LNCaP clone FGC (cell line): ENCODE data around the gene ITPKA.
"Not testable (repeated sequence)": the region's sequence is repeated elsewhere in the genome, so short reads cannot be mapped to it uniquely, and the experiment has no call there.

ENCODE experiments used
- DNase-seq: peaks from one replicate; pipeline ENCODE4 v3.0.0-alpha.2; 2011; ENCODE audit warnings: low read depth
- H3K4me3 ChIP-seq: 2 replicates; pipeline ENCODE4 v1.5.1; 2011; ENCODE audit warnings: mild to moderate bottlenecking, low read depth, low read length, control low read depth
- TF ChIP-seq, protein P1 (sequence below): IDR thresholded peaks from 2 replicates; pipeline ENCODE4 v1.5.1; 2012; ENCODE audit warnings: mild to moderate bottlenecking; ENCODE audit not compliant: control insufficient read depth, insufficient read depth; ENCODE audit errors: extremely low read depth

Gene ITPKA

DNA sequence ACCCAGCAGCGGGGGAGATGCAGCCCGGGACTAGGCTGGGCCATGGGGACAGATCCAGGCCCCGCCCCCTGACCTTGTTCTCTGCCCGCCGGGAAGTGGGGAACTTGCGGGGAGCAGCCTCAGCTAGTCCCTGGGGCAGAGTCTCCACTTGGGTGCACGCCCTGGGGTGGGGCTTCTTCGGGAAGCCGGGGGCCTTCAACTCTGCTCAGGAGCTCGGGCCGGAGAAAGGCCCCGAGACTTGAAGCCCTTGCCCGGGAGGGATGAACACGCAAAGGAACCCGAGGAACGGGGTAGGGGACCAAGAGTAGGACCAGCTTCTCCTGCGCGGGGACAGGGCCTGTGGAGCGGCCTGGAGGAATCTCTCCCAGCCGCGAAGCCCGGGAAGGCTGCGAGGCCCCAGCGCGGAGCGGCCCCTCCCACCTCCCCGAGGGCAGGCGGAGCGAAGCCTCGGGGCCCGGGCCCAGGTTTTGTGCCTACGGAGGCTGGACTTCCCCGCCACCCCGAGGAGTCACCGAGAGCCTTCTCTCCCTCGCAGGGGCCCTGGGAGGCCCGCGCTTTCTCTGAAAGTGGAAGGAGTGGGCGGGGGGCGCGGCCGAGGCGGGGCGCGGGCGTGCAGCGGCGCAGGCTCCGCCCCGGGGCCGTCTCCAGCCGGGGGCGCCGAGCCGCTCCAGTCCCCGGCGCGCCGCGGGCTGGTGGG is at the start of gene ITPKA:
TSS of gene ITPKA (plus strand) at position 670 of the 697 bp plus-strand sequence. CDS start 54 bp downstream, outside the sequence.
- no peak for DNase-seq
- TF ChIP-seq, protein P1, sequence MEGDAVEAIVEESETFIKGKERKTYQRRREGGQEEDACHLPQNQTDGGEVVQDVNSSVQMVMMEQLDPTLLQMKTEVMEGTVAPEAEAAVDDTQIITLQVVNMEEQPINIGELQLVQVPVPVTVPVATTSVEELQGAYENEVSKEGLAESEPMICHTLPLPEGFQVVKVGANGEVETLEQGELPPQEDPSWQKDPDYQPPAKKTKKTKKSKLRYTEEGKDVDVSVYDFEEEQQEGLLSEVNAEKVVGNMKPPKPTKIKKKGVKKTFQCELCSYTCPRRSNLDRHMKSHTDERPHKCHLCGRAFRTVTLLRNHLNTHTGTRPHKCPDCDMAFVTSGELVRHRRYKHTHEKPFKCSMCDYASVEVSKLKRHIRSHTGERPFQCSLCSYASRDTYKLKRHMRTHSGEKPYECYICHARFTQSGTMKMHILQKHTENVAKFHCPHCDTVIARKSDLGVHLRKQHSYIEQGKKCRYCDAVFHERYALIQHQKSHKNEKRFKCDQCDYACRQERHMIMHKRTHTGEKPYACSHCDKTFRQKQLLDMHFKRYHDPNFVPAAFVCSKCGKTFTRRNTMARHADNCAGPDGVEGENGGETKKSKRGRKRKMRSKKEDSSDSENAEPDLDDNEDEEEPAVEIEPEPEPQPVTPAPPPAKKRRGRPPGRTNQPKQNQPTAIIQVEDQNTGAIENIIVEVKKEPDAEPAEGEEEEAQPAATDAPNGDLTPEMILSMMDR: no peak
- H3K4me3 ChIP-seq: peak within 1 kb of the TSS; percentile 51

- TF ChIP-seq, protein P1: no peak
- no peak overlapping the region for H3K4me3 ChIP-seq
- no peak for DNase-seq
Observed at GRCh38 chr15:41445399-41445798, 48.3 kb upstream of the ITPKA start.

DNA sequence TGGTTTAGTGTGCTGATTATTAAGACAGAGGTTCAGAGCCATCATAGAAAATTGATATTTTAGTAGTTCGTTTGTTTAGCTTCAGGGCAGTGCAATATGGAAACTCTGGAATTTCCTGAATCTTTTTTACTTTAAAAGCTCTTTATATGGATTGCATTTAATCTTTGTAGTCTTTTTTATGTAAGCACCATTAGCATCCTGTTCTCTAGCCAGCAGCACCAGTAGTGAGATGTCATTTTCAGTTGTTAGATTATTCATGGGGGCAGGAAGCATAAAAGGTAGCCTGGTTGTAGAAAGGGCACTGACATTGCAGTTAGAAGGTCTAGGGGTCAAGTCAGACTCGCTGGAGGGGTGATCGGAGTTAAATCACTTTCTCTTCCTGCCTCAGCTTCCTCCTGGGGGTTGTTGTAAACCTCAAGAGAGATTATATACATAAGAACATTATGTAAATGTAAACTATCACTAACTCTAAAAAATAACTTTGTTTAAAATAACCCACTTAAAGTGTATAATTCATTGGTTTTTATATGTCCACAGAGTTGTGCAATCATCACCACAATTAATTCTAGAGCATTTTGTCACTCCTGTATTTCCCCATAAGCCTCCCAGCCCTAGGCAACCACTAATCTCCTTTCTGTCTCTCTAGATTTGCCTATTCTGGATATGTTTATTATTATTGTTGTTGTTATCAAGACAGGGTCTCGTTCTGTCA is 31.4 kb upstream of the ITPKA start:
- H3K4me3 ChIP-seq: no peak overlapping the region
- DNase-seq: no peak
- TF ChIP-seq, protein P1: no peak

GRCh38 chr15:41464889-41465580 is 28.6 kb upstream of the ITPKA start:
- no peak overlapping the region for H3K4me3 ChIP-seq
- TF ChIP-seq, protein P1: no peak
- DNase-seq: no peak

DNA sequence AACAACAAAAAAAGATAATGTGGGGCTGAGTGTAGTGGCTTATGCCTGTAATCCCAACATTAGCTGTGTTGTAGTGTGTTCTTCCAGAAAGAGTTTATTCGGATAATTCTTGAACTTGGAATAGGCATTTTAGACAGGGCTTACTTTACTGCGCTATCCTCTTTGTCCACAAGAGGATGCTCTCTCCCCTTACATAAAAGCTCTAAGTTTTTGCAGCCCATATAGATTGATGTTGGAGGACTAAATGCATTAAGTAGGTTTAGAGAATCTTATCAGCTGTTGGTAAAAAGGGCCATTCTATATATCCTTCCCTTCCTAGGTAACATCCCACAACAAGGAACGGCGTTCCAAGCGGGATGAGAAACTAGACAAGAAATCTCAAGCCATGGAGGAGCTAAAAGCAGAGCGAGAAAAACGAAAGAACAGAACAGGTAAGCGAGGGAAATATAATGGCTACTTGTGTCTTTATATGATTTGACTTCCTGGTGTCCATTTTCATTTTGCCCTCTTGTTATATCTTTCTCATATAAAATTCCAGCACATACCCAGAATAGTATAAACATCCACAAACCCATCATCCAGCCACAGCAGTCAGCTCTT is 27.8 kb upstream of the ITPKA start:
- peak; percentile 35 for DNase-seq
- TF ChIP-seq, protein P1: peak; percentile 92
- H3K4me3 ChIP-seq: no peak overlapping the region

- TF ChIP-seq, protein P1: no peak
Observed at GRCh38 chr15:41466711-41467110, 27.0 kb upstream of the ITPKA start.

DNA sequence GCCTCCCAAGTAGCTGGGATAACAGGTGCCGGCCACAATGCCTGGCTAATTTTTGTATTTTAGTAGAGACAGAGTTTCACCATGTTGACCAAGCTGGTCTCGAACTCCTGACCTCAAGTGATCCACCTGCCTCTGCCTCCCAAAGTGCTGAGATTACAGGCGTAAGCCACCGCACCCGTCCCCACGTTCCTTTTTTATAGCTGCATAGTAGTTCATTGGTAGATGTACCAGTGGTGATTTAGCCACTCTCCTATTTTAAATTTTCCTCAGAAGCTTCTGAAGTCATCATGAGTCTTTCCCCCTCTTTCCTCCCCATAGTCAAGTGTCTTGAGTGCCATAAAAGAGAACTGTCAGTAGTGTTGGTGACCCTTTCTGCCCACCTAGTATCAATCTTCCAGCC is 24.0 kb upstream of the ITPKA start:
- H3K4me3 ChIP-seq, DNase-seq: not testable (repeated sequence)

More at GRCh38 chr15:41466711-41467110, 27.0 kb upstream of the ITPKA start:
- no peak for DNase-seq
- no peak overlapping the region for H3K4me3 ChIP-seq
